ENCODE measurements around the gene FANCD2.

Gene FANCD2

GRCh38 chr3:10108091-10108490 is 81.9 kb downstream of the FANCD2 start, which contains the start of gene FANCD2OS:
Gene FANCD2OS (minus strand): TSS chr3:10108255. CDS start chr3:10104774, 3,481 bp downstream.
- no peak for TF ChIP-seq CTCF (IDR thresholded peaks at IDR 0.05)

- no peak for TF ChIP-seq CTCF (IDR thresholded peaks at IDR 0.05)
These were observed 89.3 kb downstream of the FANCD2 start, which contains the start of gene BRK1 for GRCh38 chr3:10115326-10116137. Gene BRK1 (plus strand): TSS chr3:10115675. CDS start chr3:10115702, 27 bp downstream.

GRCh38 chr3:10116138-10116460 is 89.9 kb downstream of the FANCD2 start:
- no peak for TF ChIP-seq CTCF (IDR thresholded peaks at IDR 0.05)

GRCh38 chr3:10116928-10117327 is 90.7 kb downstream of the FANCD2 start:
- no peak for TF ChIP-seq CTCF (IDR thresholded peaks at IDR 0.05)

- no peak for TF ChIP-seq CTCF (IDR thresholded peaks at IDR 0.05)
These were observed 93.1 kb downstream of the FANCD2 start for GRCh38 chr3:10119376-10119775.

GRCh38 chr3:10121064-10121463 is 94.8 kb downstream of the FANCD2 start:
- no peak for TF ChIP-seq CTCF (IDR thresholded peaks at IDR 0.05)

- TF ChIP-seq CTCF (IDR thresholded peaks at IDR 0.05) = no peak
These were observed 96.5 kb downstream of the FANCD2 start for GRCh38 chr3:10122724-10123123.
